Cortex of kidney (tissue), 1 donor: Measurements from ENCODE around the gene DLX4.

Experiments used
- DNase-seq: peaks from one replicate; lab custom pipeline; 2025; lab: John Stamatoyannopoulos, UW

DLX4 gene

DNA sequence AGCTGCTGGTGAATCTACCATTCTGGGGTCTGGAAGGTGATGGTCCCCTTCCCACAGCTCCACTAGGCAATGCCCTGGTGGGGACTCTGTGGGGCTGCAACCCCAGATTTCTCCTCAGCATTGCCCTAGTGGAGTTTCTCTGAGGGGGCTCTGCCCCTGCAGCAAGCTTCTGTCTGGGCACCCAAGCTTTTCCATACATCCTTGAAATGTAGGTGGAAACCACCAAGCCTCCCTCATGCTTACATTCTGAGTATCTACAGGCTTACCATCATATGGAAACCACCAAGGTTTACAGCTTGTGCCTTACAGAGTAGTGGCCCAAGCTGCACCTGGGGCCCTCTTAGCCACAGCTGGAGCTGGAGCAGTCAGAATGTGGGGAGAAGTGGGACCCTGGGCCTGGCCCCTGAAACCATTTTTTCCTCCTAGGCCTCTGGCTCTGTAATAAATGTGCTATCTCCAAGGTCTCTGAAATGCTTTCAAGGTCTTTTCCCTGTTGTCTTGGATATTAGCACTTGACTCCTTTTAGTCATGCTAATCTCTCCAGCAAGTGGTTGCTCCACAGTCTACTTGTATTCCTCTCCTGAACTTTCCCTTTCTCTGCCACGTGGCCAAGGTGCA, 45.6 kb downstream of the DLX4 start:
- no peak for DNase-seq

- DNase-seq = no peak
Observed at GRCh38 chr17:50015146-50015545, 46.2 kb downstream of the DLX4 start.

- DNase-seq = no peak
Observed at GRCh38 chr17:50018909-50019308, 49.9 kb downstream of the DLX4 start.

GRCh38 chr17:50020841-50021599, 52.0 kb downstream of the DLX4 start:
- no peak for DNase-seq

- DNase-seq = no peak
Observed at GRCh38 chr17:50021681-50022370, 52.8 kb downstream of the DLX4 start.

GRCh38 chr17:50022463-50023130, 53.6 kb downstream of the DLX4 start:
- DNase-seq = no peak

- DNase-seq = no peak
Observed at GRCh38 chr17:50023520-50023919, 54.5 kb downstream of the DLX4 start.
